GM13976 (cell line): ENCODE measurements around the gene FOXC2.

Experiments
- DNase-seq: peaks from one replicate; pipeline ENCODE4 v3.0.0; 2012; ENCODE audit warnings: low spot score
- in situ Hi-C: fragments of 300-500 bp; cut with MboI; formaldehyde crosslinking; loops from one replicate; pipeline ENCODE4 v1.12.0; 2022; ENCODE audit warnings: low sequenced_read_pairs, mixed read lengths, inconsistent platforms; ENCODE audit not compliant: unreplicated experiment
- TF ChIP-seq, protein P1 (sequence below): IDR thresholded peaks from 2 replicates; pipeline ENCODE4 v1.5.1; 2012; ENCODE audit warnings: borderline replicate concordance, mild to moderate bottlenecking; ENCODE audit not compliant: insufficient read depth; ENCODE audit errors: extremely low read depth, missing control alignments, control extremely low read depth

The FOXC2 gene

DNA sequence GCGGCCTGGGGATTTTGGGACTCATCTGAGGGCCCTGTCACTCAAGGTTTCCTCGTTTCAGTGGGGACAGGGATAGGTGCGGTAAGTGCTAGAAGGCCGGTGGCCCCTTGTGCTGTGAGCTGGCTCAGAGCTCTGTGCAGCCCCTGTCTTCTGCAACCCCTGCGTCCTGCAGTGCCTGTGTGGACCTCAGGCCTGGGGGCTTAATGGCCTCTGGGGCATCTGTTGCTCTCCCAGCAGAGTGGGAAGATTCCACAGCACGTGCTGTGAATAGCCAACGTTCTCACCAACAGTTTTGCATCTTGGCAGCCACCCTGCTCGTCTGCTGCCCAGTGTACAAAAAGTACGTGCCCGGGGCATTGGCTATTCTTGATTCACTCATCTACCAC lies 4.9 kb downstream of the FOXC2 start:
- DNase-seq, result no peak
- TF ChIP-seq, protein P1, sequence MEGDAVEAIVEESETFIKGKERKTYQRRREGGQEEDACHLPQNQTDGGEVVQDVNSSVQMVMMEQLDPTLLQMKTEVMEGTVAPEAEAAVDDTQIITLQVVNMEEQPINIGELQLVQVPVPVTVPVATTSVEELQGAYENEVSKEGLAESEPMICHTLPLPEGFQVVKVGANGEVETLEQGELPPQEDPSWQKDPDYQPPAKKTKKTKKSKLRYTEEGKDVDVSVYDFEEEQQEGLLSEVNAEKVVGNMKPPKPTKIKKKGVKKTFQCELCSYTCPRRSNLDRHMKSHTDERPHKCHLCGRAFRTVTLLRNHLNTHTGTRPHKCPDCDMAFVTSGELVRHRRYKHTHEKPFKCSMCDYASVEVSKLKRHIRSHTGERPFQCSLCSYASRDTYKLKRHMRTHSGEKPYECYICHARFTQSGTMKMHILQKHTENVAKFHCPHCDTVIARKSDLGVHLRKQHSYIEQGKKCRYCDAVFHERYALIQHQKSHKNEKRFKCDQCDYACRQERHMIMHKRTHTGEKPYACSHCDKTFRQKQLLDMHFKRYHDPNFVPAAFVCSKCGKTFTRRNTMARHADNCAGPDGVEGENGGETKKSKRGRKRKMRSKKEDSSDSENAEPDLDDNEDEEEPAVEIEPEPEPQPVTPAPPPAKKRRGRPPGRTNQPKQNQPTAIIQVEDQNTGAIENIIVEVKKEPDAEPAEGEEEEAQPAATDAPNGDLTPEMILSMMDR, result no peak
- in situ Hi-C loops, result loop anchor here (25.0 kb wide), 1 partner anchor 716 kb away; no protein-coding TSS in a partner anchor

DNA sequence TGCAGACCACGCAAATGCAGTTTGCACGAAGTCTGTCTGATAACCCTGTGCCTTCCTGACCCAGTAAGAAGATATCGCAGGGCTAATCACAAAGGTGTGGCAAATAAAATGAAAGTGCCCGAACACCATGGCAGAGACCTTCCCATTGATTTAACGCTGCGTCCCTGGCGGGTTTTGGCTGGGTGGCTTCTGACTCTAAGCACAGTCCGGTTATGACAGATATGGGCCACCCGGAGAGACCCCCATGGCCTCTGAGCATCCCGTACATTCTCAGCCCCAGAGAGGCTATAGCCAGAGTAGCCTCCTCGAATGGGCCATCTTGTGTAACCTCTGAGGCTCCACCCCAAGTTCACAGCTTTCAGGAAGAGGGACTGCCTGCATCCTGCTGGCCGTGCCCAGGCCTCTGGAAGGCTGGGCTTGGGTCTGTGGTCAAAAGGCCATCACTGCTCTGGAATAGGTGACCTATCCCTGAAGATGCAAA lies 5.5 kb downstream of the FOXC2 start:
- DNase-seq, result no peak
- TF ChIP-seq, protein P1, result no peak
- in situ Hi-C loops, result loop anchor here (25.0 kb wide), 1 partner anchor 715 kb away; no protein-coding TSS in a partner anchor

DNA sequence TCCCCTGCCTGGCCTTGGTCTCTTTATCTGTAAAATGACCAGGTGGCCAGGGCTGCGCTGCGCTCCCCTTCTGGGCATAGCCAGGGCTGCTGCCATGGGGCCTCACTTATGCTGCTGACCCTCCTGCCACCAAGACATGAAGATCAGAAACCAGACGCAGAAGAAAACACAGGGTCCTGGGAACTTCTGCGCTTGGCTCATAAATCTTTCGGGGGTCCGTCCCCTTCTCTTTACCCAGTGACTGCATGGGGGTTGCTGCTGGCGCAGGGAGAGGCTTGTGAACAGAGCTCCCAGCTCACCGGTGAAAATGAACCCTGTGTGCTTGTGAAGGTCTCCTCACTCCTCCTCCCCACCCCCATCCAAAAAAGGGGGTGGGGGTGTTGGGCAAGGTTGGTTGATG lies 6.0 kb downstream of the FOXC2 start:
- DNase-seq, result no peak
- TF ChIP-seq, protein P1, result no peak
- in situ Hi-C loops, result loop anchor here (25.0 kb wide), 1 partner anchor 715 kb away; no protein-coding TSS in a partner anchor

DNA sequence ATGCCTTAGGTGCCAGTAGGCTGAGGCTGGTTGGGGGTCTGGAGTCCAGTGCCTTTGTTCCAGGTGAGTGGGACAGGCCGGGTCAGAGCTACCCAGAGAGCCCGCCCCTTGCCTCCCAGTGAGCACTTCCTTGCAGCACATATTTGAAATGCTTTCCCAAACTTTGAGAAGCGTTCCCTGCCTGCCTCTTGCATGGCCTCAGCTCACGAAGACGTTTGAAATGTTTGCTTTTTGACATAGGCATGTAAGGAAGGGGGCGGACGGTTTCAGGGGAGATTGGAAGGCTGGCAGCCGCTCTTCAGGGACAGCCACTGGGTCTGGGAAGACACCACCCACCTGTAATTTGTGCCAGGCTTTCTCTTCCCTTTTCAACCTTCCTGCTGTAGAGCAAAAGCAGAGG lies 6.6 kb downstream of the FOXC2 start:
- DNase-seq, result no peak
- in situ Hi-C loops, result loop anchor here (25.0 kb wide), 1 partner anchor 714 kb away; no protein-coding TSS in a partner anchor

DNA sequence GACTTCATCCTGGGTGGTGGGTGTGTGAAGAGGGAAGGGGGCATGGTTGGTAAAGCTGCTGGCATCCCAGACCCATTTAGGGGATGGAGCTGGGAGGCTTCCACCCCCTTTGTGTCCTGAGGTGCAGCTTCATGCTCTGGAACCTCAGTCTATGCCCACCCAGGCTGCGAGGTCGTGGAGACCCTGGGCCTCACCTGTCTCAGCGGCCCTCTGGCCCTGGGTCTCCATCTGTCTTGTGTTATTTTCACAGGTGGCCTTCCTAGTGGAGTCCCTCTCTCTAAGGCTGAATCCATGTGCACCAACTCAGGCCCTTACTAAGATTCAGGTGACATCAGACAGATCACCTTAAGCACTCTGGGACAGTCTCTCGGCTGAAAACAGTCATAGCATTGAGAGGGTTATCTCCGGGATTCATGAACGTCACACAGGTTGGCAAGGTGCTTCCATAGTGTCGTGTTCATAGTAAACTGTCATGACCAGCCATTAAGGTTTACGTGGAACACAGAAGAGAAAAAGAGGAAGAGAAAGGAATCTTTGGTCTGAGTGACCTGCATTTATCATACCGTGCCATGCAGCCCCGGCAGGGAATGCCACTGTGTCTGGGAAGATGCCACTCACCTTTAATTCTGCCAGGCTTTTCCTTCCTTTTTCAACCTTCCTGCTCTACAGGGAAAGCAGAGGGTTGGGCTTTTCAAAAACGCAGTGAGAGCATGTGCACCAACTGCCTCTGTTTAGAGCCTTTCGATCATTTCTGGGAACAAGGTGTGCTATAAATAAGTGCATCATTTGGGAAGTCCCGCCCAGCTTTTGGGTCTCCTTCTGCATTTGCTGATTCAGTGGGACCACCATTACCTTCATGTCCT lies 7.2 kb downstream of the FOXC2 start:
- TF ChIP-seq, protein P1, result no peak
- DNase-seq, result no peak
- in situ Hi-C loops, result loop anchor here (25.0 kb wide), 1 partner anchor 713 kb away; no protein-coding TSS in a partner anchor

More for the DNA sequence above, 6.6 kb downstream of the FOXC2 start:
- TF ChIP-seq, protein P1, result no peak

DNA sequence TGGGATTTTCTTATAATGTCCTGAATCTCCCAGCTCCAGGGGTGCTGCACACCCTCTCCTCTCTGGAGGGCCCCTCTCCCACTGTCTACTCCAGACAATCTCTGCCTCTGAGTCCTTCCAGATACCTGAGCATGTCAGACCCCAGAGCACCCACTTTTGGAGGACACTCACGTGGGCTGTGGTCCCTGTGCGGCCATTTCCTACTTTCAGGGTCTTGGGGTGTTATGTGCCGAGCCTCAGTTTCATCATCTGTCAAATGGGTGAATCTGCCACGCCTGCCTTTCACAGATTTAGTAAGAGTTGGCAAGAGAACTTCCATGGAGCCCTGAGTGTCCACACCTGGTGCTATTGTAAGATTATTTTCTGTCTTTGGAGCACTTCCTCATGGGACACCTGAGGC lies 8.0 kb downstream of the FOXC2 start:
- DNase-seq, result no peak
- TF ChIP-seq, protein P1, result no peak
- in situ Hi-C loops, result loop anchor here (25.0 kb wide), 1 partner anchor 713 kb away; no protein-coding TSS in a partner anchor
